Gastrocnemius medialis (tissue), 4 donors: Measurements from ENCODE around the gene ADAMTSL1. TPM values are rescaled to one million over a fixed set of nuclear protein-coding genes. Genes with fewer than 3 reads are reported as not detected.

Experiments
- ATAC-seq, 2 donors: fragments of 150-250 bp; one replicate each; pipeline ENCODE4 v1.9.1; 2016
- DNase-seq, 2 donors: peaks; one replicate each; pipeline ENCODE4 v3.0.0-alpha.2; 2019
- H3K27ac ChIP-seq, 4 donors: fragments of 200-600 bp; sonication (generic); 1 replicate in 1 of 4; 2 replicates in 3 of 4; pipeline ENCODE4 v1.5.1; 2016 to 2018; ENCODE audit warnings: mild to moderate bottlenecking in 2 of 4, moderate library complexity in 1 of 4
- H3K27me3 ChIP-seq, 3 donors: fragments of 200-600 bp; sonication (generic) in 2 of 3; 1 replicate in 1 of 3; 2 replicates in 2 of 3; pipeline versions ENCODE4 v1.5.1 to v1.6.0; 2016 to 2019; ENCODE audit warnings: mild to moderate bottlenecking in 1 of 3, moderate library complexity in 1 of 3
- H3K36me3 ChIP-seq, 2 donors: fragments of 200-600 bp; sonication (generic) in 1 of 2; one replicate each; pipeline ENCODE4 v1.5.1; 2017 to 2018
- H3K4me1 ChIP-seq, 2 donors: fragments of 200-600 bp; sonication (generic) in 1 of 2; one replicate each; pipeline ENCODE4 v1.5.1; 2016 to 2017; ENCODE audit warnings: mild to moderate bottlenecking in 2 of 2
- H3K4me3 ChIP-seq, 4 donors: fragments of 200-600 bp; sonication (generic) in 3 of 4; 1 replicate in 1 of 4; 2 replicates in 3 of 4; pipeline ENCODE4 v1.5.1; 2016 to 2019; ENCODE audit warnings: mild to moderate bottlenecking in 2 of 4
- H3K9me3 ChIP-seq, 3 donors: fragments of 200-600 bp; sonication (generic) in 2 of 3; 1 replicate in 1 of 3; 2 replicates in 2 of 3; pipeline ENCODE4 v1.5.1; 2016 to 2019
- POLR2A ChIP-seq, 2 donors: fragments of 450-650 bp; IDR thresholded peaks; one replicate each; pipeline ENCODE4 v1.6.1; 2017; ENCODE audit warnings: antibody characterized with exemption in 2 of 2, mild to moderate bottlenecking in 2 of 2, moderate library complexity in 2 of 2
- in situ Hi-C, 4 donors: fragments of 200-750 bp; cut with MboI; loops; one replicate each; pipeline versions ENCODE4 v1.15.0 to v1.8.0; 2017; ENCODE audit warnings: low sequenced_read_pairs in 4 of 4
- intact Hi-C: fragments of 100-400 bp; cut with DNase I; formaldehyde crosslinking; loops from one replicate; pipeline ENCODE4 v1.15.1; 2023; ENCODE audit warnings: low total_unique reads
- total RNA-seq, 4 donors: library from RNA; depleted of rRNA; stranded (reverse); fragments of >200 nt; gene quantifications; one replicate each; pipeline versions ENCODE4 v1.1.0 to v1.2.3, GENCODE V29; 2016
- TF ChIP-seq, protein P1 (sequence below), 5 experiments: fragments of 450-650 bp in 3 of 5; fragments of 200-600 bp in 2 of 5; sonication (generic) in 2 of 5; IDR thresholded peaks in 4 of 5; conservative IDR thresholded peaks in 1 of 5; 1 replicate in 4 of 5; 2 replicates in 1 of 5; pipeline ENCODE4 v1.5.1; 2016 to 2019; ENCODE audit warnings: antibody characterized with exemption in 5 of 5, mild to moderate bottlenecking in 3 of 5, moderate library complexity in 3 of 5

The ADAMTSL1 gene
- total RNA-seq, 4 donors from 2014 or later = 0.05 to 0.58 (median 0.28) TPM

- intact Hi-C loops = no loop called here
- ATAC-seq = no peak
Measured at GRCh38 chr9:18939943-18940342, 466.0 kb downstream of the ADAMTSL1 start.

GRCh38 chr9:18941060-18941740 lies 467.2 kb downstream of the ADAMTSL1 start:
- DNase-seq (no peak), ATAC-seq (no peak)
- intact Hi-C loops = no loop called here

More at GRCh38 chr9:18939943-18940342, 466.0 kb downstream of the ADAMTSL1 start:
- H3K27me3 ChIP-seq = no peaks in the 10 kb centered on the region
- H3K4me3 ChIP-seq = no peak overlapping the region
- H3K4me1 ChIP-seq = no peaks in the 10 kb centered on the region
- TF ChIP-seq POLR2A (IDR thresholded peaks at IDR 0.05) = no peak
- TF ChIP-seq, protein P1, sequence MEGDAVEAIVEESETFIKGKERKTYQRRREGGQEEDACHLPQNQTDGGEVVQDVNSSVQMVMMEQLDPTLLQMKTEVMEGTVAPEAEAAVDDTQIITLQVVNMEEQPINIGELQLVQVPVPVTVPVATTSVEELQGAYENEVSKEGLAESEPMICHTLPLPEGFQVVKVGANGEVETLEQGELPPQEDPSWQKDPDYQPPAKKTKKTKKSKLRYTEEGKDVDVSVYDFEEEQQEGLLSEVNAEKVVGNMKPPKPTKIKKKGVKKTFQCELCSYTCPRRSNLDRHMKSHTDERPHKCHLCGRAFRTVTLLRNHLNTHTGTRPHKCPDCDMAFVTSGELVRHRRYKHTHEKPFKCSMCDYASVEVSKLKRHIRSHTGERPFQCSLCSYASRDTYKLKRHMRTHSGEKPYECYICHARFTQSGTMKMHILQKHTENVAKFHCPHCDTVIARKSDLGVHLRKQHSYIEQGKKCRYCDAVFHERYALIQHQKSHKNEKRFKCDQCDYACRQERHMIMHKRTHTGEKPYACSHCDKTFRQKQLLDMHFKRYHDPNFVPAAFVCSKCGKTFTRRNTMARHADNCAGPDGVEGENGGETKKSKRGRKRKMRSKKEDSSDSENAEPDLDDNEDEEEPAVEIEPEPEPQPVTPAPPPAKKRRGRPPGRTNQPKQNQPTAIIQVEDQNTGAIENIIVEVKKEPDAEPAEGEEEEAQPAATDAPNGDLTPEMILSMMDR (IDR thresholded peaks at IDR 0.05 in 4 of 5, conservative IDR thresholded peaks at IDR 0.05 in 1 of 5) = no peak
- no peak for DNase-seq
- H3K36me3 ChIP-seq = no peaks in the 10 kb centered on the region
- H3K27ac ChIP-seq = no peak overlapping the region
- in situ Hi-C loops = no loop called here
- H3K9me3 ChIP-seq = no peaks in the 10 kb centered on the region

DNA sequence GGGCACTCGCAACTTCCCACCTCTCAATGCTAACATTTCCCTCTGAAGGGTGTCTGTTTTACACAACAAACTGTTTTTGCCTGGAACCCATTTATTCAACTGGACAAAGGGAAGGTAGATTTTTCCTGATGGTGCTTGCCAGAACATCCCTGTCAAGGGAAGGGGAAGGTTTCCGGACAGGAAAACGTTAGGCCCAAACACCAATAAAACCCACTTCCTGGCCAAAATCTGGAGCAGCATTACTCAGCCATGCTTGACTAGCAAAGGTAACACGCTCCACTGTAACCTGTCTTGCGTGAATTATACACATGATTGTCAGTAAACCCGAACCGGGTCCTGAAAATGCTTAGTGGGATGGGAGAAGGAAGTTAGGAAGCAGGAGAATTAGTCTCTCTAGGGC lies 468.8 kb downstream of the ADAMTSL1 start:
- no peak for ATAC-seq
- Histone ChIP-seq H3K27me3 (no peaks in the 10 kb centered on the region), H3K27ac (no peak overlapping the region), H3K4me3 (no peak overlapping the region), H3K4me1 (no peaks in the 10 kb centered on the region), H3K9me3 (no peaks in the 10 kb centered on the region), H3K36me3 (no peaks in the 10 kb centered on the region)
- in situ Hi-C loops = no loop called here
- intact Hi-C loops = no loop called here
- DNase-seq = no peak
- TF ChIP-seq POLR2A (IDR thresholded peaks at IDR 0.05) = no peak
- TF ChIP-seq, protein P1 (IDR thresholded peaks at IDR 0.05 in 4 of 5, conservative IDR thresholded peaks at IDR 0.05 in 1 of 5) = no peak

More at GRCh38 chr9:18941060-18941740, 467.2 kb downstream of the ADAMTSL1 start:
- Histone ChIP-seq H3K27me3 (no peaks in the 10 kb centered on the region), H3K4me1 (no peaks in the 10 kb centered on the region), H3K4me3 (no peak overlapping the region), H3K27ac (no peak overlapping the region), H3K9me3 (no peaks in the 10 kb centered on the region), H3K36me3 (no peaks in the 10 kb centered on the region)
- TF ChIP-seq POLR2A (IDR thresholded peaks at IDR 0.05) = no peak
- TF ChIP-seq, protein P1 (IDR thresholded peaks at IDR 0.05 in 4 of 5, conservative IDR thresholded peaks at IDR 0.05 in 1 of 5) = no peak
- in situ Hi-C loops = no loop called here

DNA sequence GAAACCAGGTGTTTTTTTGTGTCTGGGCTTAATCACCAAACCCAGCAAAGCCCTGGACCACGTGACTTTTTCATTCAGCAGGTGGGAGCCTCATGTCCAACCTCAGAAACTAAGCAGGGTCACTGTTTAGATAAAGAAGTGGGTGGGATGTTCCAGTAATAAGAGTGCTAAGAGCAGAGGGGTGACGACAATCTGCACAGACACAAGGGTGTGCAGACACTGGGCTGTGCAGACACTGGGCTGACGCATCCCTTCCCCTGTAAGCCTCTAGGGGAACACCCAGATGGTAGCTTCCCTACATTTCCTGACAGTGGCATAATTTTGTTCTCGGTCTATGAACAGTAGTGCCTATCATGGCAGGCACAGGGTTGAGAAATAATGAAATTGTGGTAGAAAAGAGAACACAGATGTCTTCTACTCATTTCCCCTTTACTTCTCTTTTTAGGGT lies 474.0 kb downstream of the ADAMTSL1 start:
- TF ChIP-seq POLR2A (IDR thresholded peaks at IDR 0.05) = no peak
- TF ChIP-seq, protein P1 (IDR thresholded peaks at IDR 0.05 in 4 of 5, conservative IDR thresholded peaks at IDR 0.05 in 1 of 5) = no peak
- in situ Hi-C loops = no loop called here
- H3K4me3 ChIP-seq = no peak overlapping the region
- no peaks in the 10 kb centered on the region for H3K27me3 ChIP-seq
- no peaks in the 10 kb centered on the region for H3K9me3 ChIP-seq
- no peak for ATAC-seq
- no peaks in the 10 kb centered on the region for H3K4me1 ChIP-seq
- H3K27ac ChIP-seq = no peak overlapping the region
- intact Hi-C loops = no loop called here
- H3K36me3 ChIP-seq = no peaks in the 10 kb centered on the region
- no peak for DNase-seq
